ENCODE measurements around the gene ZEB2. TPM values are rescaled to one million over a fixed set of nuclear protein-coding genes. Genes with fewer than 3 reads are reported as not detected.

Gene ZEB2
- total and polyA plus RNA-seq, 2 donors from 2014 or later: 8.3 to 136 TPM

GRCh38 chr2:144354953-144355352 lies 165.0 kb downstream of the ZEB2 start:
- H3K9me3 ChIP-seq (ENCODE audit: control insufficient read depth in 2 of 3, insufficient read depth in 1 of 3, low read length in 3 of 3): no peaks in the 10 kb centered on the region
- H3K4me1 ChIP-seq (ENCODE audit: control insufficient read depth in 2 of 3, insufficient read depth in 2 of 3, low read depth in 1 of 3, low read length in 3 of 3): peaks cover 0 to 9% (median 0%) of the 10 kb centered on the region in 3 donors
- H3K4me3 ChIP-seq (ENCODE audit: low read length in 3 of 3): no peak overlapping the region
- H3K27me3 ChIP-seq (ENCODE audit: control insufficient read depth, insufficient read depth, low read length): no peaks in the 10 kb centered on the region
- no peak overlapping the region for H3K27ac ChIP-seq (ENCODE audit: low read depth in 2 of 2, low read length in 2 of 2)
- intact Hi-C loops (cut with DNase I): no loop called here
- DNase-seq (no peak), FAIRE-seq (no peak)
- TF ChIP-seq CTCF (IDR thresholded peaks at IDR 0.05; ENCODE audit: borderline replicate concordance, extremely low read depth, insufficient read depth): no peak
- no peaks in the 10 kb centered on the region for H3K36me3 ChIP-seq (ENCODE audit: control insufficient read depth in 2 of 3, insufficient read depth in 3 of 3, low read length in 3 of 3)
- H3K9ac ChIP-seq (ENCODE audit: low read length in 3 of 3): no peak overlapping the region

- Histone ChIP-seq H3K4me1 (ENCODE audit: control insufficient read depth in 2 of 3, insufficient read depth in 2 of 3, low read depth in 1 of 3, low read length in 3 of 3) (peaks cover 0 to 14% (median 0%) of the 10 kb centered on the region in 3 donors), H3K27me3 (ENCODE audit: control insufficient read depth, insufficient read depth, low read length) (no peaks in the 10 kb centered on the region), H3K4me3 (ENCODE audit: low read length in 3 of 3) (no peak overlapping the region), H3K9ac (ENCODE audit: low read length in 3 of 3) (no peak overlapping the region), H3K27ac (ENCODE audit: low read depth in 2 of 2, low read length in 2 of 2) (no peak overlapping the region), H3K36me3 (ENCODE audit: control insufficient read depth in 2 of 3, insufficient read depth in 3 of 3, low read length in 3 of 3) (no peaks in the 10 kb centered on the region), H3K9me3 (ENCODE audit: control insufficient read depth in 2 of 3, insufficient read depth in 1 of 3, low read length in 3 of 3) (no peaks in the 10 kb centered on the region)
- FAIRE-seq: no peak
- DNase-seq: no peak
- intact Hi-C loops (cut with DNase I): no loop called here
- no peak for TF ChIP-seq CTCF (IDR thresholded peaks at IDR 0.05; ENCODE audit: borderline replicate concordance, extremely low read depth, insufficient read depth)
These were observed 168.2 kb downstream of the ZEB2 start for GRCh38 chr2:144351687-144352086.

- Histone ChIP-seq H3K36me3 (ENCODE audit: control insufficient read depth in 2 of 3, insufficient read depth in 3 of 3, low read length in 3 of 3) (no peaks in the 10 kb centered on the region), H3K27ac (ENCODE audit: low read depth in 2 of 2, low read length in 2 of 2) (peak overlapping the region in 1 of 2 donors; percentile 39), H3K27me3 (ENCODE audit: control insufficient read depth, insufficient read depth, low read length) (no peaks in the 10 kb centered on the region), H3K4me3 (ENCODE audit: low read length in 3 of 3) (peak overlapping the region in 1 of 3 donors; percentile 10), H3K9ac (ENCODE audit: low read length in 3 of 3) (peak overlapping the region in 1 of 3 donors; percentile 47), H3K4me1 (ENCODE audit: control insufficient read depth in 2 of 3, insufficient read depth in 2 of 3, low read depth in 1 of 3, low read length in 3 of 3) (peaks cover 0 to 14% (median 0%) of the 10 kb centered on the region in 3 donors), H3K9me3 (ENCODE audit: control insufficient read depth in 2 of 3, insufficient read depth in 1 of 3, low read length in 3 of 3) (no peaks in the 10 kb centered on the region)
- FAIRE-seq (no peak), DNase-seq (peak in 3 of 5 donors; percentile 18 to 70 (median 40))
- intact Hi-C loops (cut with DNase I): no loop called here
- TF ChIP-seq CTCF (IDR thresholded peaks at IDR 0.05; ENCODE audit: borderline replicate concordance, extremely low read depth, insufficient read depth): no peak
These were observed 169.6 kb downstream of the ZEB2 start for GRCh38 chr2:144350151-144350802.

Data from kidney (tissue), 14 donors.